A204.1 (cell line): ENCODE data around the gene SUOX.
"Not testable (repeated sequence)": the region's sequence is repeated elsewhere in the genome, so short reads cannot be mapped to it uniquely, and the experiment has no call there.

Experiments used
- FAIRE-seq: peaks from 2 replicates; lab custom pipeline; 2012; peaks lifted over from hg19 to GRCh38; lab: Jason Lieb, UNC

SUOX gene

GRCh38 chr12:55983232-55983842, 13.7 kb upstream of the SUOX start:
- no peak for FAIRE-seq

- FAIRE-seq = no peak
Measured at GRCh38 chr12:55984861-55985260, 12.2 kb upstream of the SUOX start.

GRCh38 chr12:55985341-55985740, 11.7 kb upstream of the SUOX start:
- FAIRE-seq = no peak

GRCh38 chr12:55985976-55986375, 11.1 kb upstream of the SUOX start:
- not testable (repeated sequence) for FAIRE-seq

- FAIRE-seq = no peak
Measured at GRCh38 chr12:55991110-55991509, 6.0 kb upstream of the SUOX start.

- FAIRE-seq = no peak
Measured at GRCh38 chr12:55993230-55993853, 3.7 kb upstream of the SUOX start.

- no peak for FAIRE-seq
Measured at GRCh38 chr12:55995366-55995765, 1.7 kb upstream of the SUOX start.

GRCh38 chr12:55996201-55996714, 818 bp upstream of the SUOX start:
- peak; percentile 93 for FAIRE-seq

- no peak for FAIRE-seq
Measured at GRCh38 chr12:55997535-55997859, 421 bp downstream of the SUOX start.

GRCh38 chr12:55999522-55999921, 2.4 kb downstream of the SUOX start:
- FAIRE-seq = not testable (repeated sequence)

- FAIRE-seq = not testable (repeated sequence)
Measured at GRCh38 chr12:55999999-56000540, 3.0 kb downstream of the SUOX start.

GRCh38 chr12:56001487-56002100, 4.5 kb downstream of the SUOX start:
- no peak for FAIRE-seq

GRCh38 chr12:56003376-56003775, 6.3 kb downstream of the SUOX start:
- not testable (repeated sequence) for FAIRE-seq

GRCh38 chr12:56004211-56004610, 7.1 kb downstream of the SUOX start:
- FAIRE-seq = no peak

- FAIRE-seq = no peak
Measured at GRCh38 chr12:56007564-56008559, 10.8 kb downstream of the SUOX start.

- no peak for FAIRE-seq
Measured at GRCh38 chr12:56010111-56010570, 13.1 kb downstream of the SUOX start.

GRCh38 chr12:56011509-56012090, 14.5 kb downstream of the SUOX start:
- no peak for FAIRE-seq

GRCh38 chr12:56013482-56013881, 16.4 kb downstream of the SUOX start:
- no peak for FAIRE-seq

- FAIRE-seq = no peak
Measured at GRCh38 chr12:56014205-56014604, 17.1 kb downstream of the SUOX start.

- no peak for FAIRE-seq
Measured at GRCh38 chr12:56017181-56017580, 20.1 kb downstream of the SUOX start.

- FAIRE-seq = no peak
Measured at GRCh38 chr12:56018356-56018755, 21.3 kb downstream of the SUOX start.
